Stimulated activated CD4-positive, alpha-beta T cell treated with anti-CD3 and anti-CD28 coated beads, Interleukin-15, amount 100 ng/mL, for 1 hour (primary cell): ENCODE results near the gene HEPACAM.
A peak's percentile ranks its signal among the peaks of the same experiment; 100 is the strongest.
"Not testable (repeated sequence)": the region's sequence is repeated elsewhere in the genome, so short reads cannot be mapped to it uniquely, and the experiment has no call there.

Experiments
- DNase-seq, 2 donors: peaks; one replicate each; pipeline ENCODE4 v3.0.0-alpha.2; 2020; ENCODE audit warnings: low read depth in 1 of 2, low spot score in 1 of 2

HEPACAM gene, protein sequence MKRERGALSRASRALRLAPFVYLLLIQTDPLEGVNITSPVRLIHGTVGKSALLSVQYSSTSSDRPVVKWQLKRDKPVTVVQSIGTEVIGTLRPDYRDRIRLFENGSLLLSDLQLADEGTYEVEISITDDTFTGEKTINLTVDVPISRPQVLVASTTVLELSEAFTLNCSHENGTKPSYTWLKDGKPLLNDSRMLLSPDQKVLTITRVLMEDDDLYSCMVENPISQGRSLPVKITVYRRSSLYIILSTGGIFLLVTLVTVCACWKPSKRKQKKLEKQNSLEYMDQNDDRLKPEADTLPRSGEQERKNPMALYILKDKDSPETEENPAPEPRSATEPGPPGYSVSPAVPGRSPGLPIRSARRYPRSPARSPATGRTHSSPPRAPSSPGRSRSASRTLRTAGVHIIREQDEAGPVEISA

DNA sequence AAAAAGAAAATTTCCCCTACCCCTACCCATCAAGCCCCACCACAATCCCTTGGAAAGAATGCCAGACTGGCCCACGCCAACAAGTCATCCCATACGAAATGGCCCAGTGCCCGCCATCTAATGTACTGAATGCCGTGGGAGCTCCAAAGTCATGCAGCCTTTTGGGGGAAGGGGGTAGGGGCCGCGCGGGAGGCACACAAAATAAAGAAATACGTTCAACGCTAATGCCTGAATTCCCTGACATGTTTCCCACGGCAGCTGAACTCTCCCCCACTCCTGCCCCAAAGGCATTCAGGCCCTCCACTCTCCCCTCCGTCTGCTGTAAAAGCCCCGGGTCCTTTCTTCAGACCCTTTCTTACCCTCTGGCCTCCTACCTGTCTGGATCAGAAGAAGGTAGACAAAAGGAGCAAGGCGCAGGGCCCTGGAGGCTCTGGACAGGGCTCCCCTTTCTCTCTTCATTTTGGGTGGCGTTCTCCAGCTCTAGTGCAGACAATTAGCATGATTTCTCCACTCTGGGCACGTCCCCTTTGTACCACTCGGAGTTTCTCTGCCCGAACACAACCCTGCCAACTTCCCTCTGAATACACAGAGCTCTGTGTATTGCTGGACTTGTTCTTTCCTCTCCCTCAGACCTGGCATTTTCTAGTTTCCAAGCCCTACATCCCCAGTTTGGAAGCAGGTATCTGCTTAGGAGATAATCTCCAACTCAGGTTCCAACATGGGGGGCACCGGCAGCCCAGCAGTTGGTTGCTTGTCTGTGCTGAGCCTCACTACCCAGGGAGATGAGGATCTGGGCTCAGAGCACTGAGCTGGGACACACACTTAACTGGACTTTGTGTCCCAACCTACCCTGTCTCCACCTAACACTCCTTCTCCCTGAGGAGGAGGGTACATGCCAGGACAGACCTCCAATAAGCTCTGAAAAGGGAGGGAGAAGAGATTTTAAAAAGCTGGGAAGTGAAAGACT is at the start of gene HEPACAM:
HEPACAM (minus strand) TSS at position 500 of the 967 bp plus-strand sequence; CDS start at position 459, 41 bp downstream.
- DNase-seq, result no peak

DNA sequence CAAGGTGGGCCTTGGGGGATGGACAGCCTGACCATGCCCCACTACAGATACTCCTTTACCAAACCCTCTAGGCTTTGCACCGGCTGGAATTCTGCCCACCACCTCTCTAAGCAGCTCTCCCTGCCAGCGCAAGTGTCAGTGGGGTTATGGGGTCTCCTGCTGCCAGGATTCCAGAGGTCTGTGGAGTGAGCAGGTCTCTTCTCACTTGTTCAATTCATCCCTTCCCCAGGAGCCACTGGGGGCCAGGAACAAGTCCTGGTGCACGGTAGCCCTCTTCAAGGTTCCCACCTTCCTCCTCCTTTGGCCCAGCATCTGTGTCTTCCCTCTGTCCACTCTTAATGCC is 48.6 kb upstream of the HEPACAM start:
- no peak for DNase-seq

DNA sequence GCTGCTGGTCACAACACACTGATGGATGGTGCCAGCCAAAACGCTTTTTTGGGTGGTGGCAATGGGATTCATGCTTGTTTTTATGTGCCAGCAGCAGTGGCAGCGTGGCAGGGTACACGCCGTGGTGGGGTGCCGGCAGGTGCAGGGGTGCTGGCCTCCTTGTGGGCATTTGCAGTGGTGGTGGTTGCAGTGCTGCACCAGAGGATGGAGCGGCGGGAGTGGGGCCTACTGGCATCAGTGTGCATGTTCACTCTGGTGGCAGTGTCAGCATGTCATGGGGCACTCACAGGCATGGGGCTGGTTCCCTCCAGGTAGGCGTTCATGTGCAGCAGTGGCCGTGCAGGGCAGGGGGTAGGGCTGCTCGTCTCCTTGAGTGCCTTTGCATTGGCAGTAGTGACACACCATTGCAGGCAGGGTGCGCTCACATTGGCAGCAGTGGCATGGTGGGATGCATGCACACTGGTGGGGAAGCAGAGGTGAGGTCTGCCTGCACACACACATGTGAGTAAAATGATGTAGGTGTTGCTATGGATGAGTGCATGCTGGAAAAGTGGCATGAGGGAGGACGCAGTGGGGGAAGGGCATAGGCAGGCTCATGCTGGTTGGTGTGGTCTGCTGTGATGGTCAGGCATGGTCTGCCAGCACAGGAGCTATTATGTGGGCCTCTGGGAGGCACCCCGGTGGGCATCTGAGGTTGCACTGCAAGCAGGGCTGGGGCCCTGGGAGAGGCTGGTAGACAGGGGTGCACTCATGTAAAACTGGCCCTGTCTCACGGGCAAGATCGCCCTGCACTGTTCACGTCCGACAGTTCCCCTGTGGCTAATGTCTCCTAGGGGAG is 48.0 kb upstream of the HEPACAM start:
- no peak for DNase-seq

DNA sequence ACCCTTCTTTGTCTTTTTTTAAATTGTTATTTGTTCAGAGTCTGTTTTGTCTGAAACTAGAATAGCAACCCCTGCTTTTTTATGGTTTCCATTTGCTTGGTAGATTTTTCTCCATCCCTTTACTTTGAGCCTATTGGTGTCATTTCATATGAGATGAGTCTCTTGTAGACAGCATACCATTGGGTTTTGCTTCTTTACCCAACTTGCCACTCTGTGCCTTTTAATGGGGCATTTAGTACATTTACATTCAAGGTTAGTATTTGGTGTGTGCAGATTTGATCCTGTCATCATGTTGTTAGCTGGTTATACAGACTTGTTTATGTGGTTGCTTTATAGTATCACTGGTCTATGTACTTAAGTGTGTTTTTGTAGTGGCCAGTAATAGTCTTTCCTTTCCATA is 46.2 kb upstream of the HEPACAM start:
- no peak for DNase-seq

DNA sequence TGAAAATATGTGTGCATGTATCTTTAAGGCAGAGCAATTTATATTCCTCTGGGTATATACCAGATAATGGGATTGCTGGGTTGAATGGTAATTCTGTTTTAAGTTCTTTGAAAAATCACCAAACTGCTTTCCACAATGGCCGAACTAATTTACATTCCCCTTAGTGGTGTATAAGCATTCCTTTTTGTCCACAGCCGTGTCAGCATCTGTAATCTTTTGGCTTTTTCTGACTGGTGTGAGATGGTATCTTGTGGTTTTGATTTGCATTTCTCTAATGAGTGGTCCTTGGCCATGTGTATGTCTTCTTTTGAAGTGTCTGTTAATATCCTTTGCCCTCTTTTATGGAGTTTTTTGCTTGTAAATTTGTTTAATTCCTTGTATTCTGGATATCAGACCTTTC is 42.5 kb upstream of the HEPACAM start:
- no peak for DNase-seq

DNA sequence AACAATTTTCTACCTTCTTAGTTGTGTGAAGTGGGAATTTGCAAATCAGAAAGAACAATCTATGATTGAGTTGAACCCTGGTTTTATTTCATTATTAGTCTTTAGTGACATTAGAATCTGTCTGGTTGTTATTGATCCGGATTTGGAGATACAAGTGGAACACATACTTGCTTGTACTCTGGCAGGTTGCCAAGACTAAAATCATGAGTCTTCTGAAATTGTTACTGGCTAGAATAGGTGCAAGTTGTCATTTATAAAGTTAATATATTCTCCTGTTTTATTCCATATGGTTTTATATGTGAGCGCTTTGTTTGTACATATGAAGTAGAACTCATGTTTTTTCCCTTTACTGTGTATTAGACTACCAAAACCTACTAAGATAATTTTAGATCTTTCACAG is 41.2 kb upstream of the HEPACAM start:
- DNase-seq, result no peak

DNA sequence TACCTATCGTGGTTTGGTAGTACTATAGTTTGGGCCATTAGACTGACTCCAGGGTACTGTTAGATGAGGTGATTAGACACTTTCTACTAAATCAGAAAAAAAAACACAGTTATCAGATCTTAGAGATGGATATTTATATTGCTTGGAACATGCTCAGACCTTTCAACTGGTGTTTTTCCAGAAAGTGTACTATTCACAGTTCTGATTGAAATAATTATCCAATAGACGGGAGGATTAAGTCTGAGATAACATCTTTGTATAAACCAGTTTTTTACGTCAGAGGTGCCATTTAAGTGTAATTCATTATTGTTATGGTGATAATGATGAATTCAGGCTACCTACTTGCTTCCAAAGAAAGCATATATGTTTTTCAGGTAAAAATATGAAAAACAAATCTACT is 40.7 kb upstream of the HEPACAM start:
- no peak for DNase-seq

DNA sequence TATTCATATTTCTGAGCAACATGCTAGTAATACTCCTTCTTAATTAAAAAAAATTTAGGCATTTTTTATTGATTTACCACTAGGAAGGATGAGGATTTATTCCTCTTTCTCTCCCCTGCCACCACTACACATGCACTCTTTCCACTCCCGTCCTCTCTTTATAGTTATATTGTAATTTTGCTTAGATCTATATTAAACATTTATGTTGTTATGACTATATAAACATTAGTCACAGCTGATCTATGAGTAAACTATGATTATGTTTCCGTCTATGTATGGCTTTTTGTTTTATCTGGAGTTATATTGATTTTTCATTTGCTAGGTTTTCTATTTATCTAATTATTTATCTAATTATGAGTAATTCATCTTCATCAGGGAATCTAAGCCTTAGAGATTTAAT is 36.0 kb upstream of the HEPACAM start:
- DNase-seq, result no peak

DNA sequence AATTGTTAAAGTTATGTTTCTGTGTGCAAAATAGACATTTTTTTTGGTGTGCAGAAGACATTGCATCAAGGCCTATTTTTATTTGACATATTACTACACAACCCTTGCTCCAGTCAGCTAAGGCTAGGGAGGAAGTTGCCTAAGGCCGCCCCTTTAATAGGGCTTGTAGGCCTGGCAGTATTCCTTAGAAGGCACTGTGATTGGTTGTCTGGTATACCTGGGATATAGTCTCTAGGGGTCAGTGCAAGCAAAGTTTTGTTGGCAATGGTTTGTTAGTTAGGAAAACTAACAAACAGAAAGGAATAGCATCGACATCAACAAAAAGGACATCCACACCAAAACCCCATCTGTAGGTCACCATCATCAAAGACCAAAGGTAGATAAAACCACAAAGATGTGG is 35.1 kb upstream of the HEPACAM start:
- DNase-seq, result no peak

DNA sequence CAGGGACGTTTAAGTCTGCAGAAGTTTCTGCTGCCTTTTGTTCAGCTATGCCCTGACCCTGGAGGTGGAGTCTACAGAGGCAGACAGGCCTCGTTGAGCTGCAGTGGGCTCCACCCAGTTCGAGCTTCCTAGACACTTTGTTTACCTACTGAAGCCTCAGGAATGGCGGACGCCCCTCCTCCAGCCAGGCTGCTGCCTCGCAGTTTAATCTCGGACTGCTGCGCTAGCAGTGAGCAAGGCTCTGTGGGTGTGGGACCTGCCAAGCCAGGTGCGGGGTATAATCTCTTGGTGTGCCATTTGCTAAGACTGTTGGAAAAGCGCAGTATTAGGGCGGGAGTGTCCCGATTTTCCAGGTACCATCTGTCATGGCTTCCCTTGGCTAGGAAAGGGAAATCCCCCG is 32.4 kb upstream of the HEPACAM start:
- not testable (repeated sequence) for DNase-seq

DNA sequence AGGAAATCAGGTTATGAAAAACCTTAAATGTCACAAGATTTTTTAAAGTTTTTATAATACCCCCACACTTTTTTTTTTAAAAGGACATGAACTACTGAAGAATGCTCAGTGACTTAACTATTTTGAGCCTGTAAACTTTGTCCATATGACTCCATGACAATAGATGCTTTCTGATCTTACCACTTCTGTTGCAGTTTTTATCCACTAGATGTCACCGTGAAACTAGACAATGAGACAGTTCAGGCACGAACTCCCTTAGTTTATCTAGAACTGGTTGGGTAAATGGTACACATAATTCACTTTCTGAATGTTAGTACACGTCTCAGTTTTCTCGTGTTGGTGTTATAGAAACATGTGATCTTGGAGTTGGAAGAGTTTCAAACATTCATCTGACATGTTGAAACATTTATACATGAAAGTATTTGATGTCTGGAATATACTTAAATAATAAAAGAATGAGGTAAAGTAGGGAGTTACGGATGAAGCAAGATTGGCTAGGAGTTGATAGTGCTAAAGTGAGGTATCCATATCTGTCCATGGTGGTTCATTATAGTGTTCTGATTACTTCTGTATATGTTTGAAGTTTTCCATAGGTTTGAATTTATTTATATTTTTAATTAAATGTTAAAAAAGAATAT is 26.2 kb upstream of the HEPACAM start:
- DNase-seq, result no peak

DNA sequence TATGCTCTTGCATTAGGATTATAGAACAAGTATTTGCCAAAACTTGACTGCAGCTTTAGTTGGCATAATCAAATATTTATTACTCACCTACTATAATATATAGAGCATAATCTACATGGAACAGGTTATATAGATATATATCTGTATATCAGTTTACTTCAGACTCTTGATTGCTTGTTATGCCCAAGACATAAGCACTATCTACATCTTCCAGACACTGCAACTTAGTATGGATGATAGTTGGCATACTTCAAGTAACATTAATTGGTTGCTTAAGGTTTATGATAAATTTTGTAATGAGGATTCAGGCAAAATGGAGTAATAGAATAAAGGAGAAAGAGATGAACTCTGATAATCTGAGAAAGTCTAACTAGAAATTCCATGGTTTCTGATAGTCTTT is 19.2 kb upstream of the HEPACAM start:
- no peak for DNase-seq

DNA sequence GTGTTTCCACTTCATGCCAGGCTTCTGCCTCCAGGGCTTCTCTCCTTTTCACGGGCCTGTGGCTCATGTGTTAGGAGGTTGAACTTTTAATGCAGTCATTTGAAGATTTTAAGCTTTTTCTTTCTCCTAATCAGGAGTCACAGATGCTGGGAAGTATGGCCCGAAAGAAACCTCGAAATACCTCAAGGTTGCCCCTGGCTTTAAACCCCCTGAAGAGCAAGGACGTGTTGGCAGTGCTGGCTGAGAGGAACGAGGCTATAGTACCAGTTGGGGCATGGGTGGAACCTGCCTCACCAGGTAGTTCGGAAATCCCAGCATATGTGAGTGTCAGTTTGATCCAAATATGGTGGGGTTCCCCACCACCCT is 18.7 kb upstream of the HEPACAM start:
- DNase-seq, result no peak

DNA sequence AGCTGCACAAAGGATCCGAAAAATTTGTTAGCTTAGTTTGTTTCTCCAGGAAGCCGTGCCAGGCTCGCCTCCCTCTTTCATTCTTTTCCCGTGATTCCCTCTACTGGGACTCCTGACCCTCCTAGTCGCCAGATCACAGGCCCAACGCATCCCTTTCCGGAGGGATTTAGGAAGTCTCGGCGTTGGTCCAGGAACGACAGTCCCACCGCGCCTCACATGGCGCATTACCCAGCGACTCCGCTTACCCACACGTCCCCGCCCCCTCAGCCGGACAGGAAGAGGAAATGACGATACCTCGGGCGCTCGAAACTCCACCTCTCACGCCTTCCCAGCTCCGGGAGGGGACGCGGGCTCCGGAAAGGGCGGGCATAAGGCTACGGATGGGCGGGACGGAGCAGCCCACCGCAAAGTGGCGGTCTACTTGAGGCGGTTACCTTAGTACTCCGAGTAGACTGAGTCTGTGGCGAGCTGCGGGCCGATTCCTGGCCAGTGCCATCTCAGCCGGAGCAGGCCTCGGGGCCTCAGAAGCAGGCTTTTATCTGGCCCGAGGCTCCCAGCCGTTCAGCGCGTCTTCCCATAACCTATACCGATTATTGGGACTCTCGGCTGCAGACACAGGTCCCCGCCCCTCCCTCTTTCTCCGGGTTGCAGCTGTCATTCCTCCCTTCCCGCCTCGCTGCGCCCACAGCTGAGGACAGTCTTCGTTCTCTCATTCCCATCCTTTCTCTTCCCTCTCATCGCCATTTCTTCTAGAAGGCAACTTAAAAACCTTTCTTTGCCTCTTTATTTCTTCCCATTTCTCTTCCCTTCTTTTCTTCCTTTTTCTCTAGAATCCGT is 18.1 kb upstream of the HEPACAM start, which contains the start of gene CCDC15:
CCDC15 (plus strand) TSS at position 450 of the 837 bp plus-strand sequence. CDS start 531 bp downstream, outside the sequence.
- DNase-seq, result peak; percentile 86 to 90

DNA sequence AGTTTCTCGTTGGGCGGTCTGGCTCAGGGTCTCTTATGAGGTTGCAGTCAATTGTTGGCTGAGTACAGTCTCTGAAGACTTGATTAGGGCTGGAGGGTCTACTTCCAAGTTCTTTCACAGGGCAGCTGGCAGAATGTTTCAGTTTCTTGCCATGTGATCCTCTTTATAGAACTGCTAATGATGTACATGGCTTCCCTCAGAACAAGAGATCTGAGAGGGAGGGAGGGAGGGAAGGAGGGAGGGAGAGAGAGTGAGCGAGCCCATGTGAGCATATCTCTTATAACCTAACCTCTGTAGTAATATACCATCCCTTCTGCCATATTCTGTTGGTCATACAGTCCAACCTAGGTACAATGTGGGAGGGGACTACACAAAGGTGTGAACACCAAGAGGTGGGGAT is 15.5 kb upstream of the HEPACAM start:
- DNase-seq, result no peak

DNA sequence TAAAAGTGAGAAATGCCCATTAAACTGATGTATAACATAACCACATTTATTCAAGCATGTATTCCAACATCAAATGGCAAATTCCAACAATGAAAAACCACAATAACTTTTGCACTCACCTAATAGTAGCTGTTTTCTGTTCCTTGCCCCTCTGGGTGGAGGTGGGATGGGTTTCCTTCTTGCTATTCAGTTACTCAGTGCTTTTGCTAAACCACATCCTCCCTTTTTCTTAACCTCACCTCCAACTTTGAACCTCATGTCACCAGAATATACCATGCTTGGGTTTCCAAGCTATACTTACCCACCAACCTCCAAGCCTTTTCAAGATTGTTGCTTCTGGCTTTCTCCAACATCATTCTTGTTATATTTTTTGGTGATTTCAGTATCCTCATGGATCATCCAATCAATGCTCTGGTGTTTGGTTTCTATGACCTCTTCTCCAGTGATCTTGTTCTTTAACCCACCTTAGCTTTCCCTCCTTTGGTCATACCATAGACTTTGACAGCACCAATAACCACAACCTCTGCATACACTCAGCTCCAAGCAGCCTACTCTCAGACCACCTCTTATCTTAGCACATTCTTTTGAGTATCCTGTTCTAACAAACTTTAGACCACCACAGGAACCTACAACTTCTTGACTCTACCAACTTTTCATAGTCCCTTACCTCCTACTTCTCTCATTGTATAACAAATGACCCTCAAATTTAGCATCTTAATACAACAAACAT is 14.9 kb upstream of the HEPACAM start:
- no peak for DNase-seq

DNA sequence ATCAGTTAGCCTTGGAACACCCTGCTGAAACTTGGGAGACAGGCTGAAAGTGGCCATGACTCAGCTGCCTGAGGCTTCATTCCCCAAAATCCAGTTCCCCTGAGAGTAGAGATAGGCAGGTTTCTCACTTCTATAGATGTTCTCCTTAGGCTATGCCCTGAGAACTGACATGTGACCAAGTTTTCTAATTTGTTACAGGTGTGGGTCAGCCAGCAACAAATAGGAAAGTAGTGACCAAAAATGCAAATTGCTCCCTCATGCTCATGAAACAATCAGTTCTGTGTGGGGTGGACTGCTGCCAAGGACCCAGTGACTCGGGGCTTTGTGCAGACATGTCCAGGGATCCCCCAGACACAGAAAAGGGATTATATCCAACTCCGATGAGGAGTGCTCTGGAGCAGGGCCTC is 10.9 kb upstream of the HEPACAM start:
- DNase-seq, result no peak

DNA sequence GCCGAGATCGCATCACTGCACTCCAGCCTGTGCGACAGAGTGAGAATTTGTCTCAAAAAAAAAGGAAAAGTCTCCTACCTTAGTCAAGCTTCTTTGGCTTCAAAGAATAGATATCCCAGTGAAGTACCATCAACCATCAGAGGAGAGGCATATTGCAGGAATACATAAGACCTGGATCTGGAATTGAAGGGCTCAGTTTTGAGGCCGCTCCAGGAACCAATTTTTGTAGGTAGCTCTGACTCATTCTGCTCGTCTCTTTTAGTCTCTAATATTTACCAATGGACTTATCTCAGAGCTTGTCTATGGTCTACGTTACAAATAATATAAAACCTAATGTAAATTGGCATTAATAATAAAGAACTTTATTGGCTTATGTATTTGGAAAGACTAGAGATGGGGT is 10.0 kb upstream of the HEPACAM start:
- no peak for DNase-seq

DNA sequence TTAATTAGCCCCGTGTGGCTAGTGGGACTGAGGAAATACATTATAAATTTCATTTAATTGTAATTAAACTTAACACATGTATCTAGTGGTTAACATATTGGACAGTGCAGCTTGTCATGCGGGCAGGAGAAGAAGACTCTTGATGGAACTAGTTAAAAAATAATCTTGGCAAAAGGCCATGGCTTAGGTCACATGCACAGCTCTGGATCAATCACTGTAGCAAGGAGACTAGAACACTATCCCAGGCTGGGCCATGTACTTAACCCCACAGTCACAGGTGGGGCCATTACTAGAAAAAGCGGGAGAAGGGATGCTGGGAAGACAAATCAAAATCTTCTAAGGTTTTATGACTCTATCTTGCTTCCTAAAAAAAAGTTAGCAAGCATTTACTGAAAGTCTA is 8.7 kb upstream of the HEPACAM start:
- DNase-seq, result no peak
